H1 (cell line): Measurements from ENCODE around the gene EPN3. TPM values are rescaled to one million over a fixed set of nuclear protein-coding genes. Genes with fewer than 3 reads are reported as not detected.

Experiments used
- CTBP2 ChIP-seq: IDR thresholded peaks from 2 replicates; pipeline ENCODE4 v1.7.0; 2011; ENCODE audit warnings: borderline replicate concordance, mild to moderate bottlenecking, moderate library complexity, mixed read lengths, low read length; ENCODE audit not compliant: insufficient read depth, insufficient read length
- EP300 ChIP-seq, 2 experiments: IDR thresholded peaks; 1 replicate in 1 of 2; 2 replicates in 1 of 2; pipeline ENCODE4 v1.6.1; 2011 to 2012; ENCODE audit warnings: low read depth in 2 of 2, low read length in 2 of 2, mild to moderate bottlenecking in 2 of 2, borderline replicate concordance in 1 of 2, inconsistent platforms in 1 of 2, moderate library complexity in 1 of 2
- HDAC2 ChIP-seq, 2 experiments: fragments of 300-600 bp in 1 of 2; sonication (generic) in 1 of 2; IDR thresholded peaks; 2 replicates each; pipeline ENCODE4 v1.6.1; 2011 to 2012; ENCODE audit warnings: low read depth in 2 of 2, low read length in 2 of 2, mild to moderate bottlenecking in 2 of 2, moderate library complexity in 2 of 2, borderline replicate concordance in 1 of 2, inconsistent platforms in 1 of 2
- KDM1A ChIP-seq: fragments of 200-600, 300-600 bp; sonication (generic); IDR thresholded peaks from 2 replicates; pipeline ENCODE4 v1.7.1; 2016; ENCODE audit warnings: mild to moderate bottlenecking, low read length, borderline replicate concordance
- PHF8 ChIP-seq: fragments of 200-600 bp; sonication (generic); conservative IDR thresholded peaks from 2 replicates; pipeline ENCODE4 v1.7.1; 2012; ENCODE audit warnings: low read depth, mild to moderate bottlenecking, inconsistent platforms, low read length, moderate library complexity
- SIN3A ChIP-seq, 2 experiments: IDR thresholded peaks in 1 of 2; conservative IDR thresholded peaks in 1 of 2; 2 replicates each; pipeline ENCODE4 v1.6.1; 2011 to 2012; ENCODE audit warnings: low read length in 2 of 2, improper control_type of control experiment in 1 of 2, low read depth in 1 of 2, mild to moderate bottlenecking in 1 of 2
- SP1 ChIP-seq: IDR thresholded peaks from 2 replicates; pipeline ENCODE4 v1.6.1; 2011; ENCODE audit warnings: low read depth, low read length
- polyA plus RNA-seq, 7 experiments: library from polyadenylated mRNA; depleted of rRNA in 3 of 7; stranded (reverse) in 5 of 7; unstranded in 2 of 7; fragments of >200 nt in 5 of 7; fragments of 200-250 nt in 2 of 7; gene quantifications; 1 replicate in 5 of 7; 2 replicates in 1 of 7; 4 replicates in 1 of 7; pipeline versions ENCODE4 v1.2.1 to v1.2.3, GENCODE V29; 2011 to 2013; ENCODE audit warnings: missing spikeins in 2 of 7, mixed read lengths in 2 of 7
- total RNA-seq: library from RNA; stranded (reverse); fragmentation: NEBNext Ultra II Directional; extraction: Animal tissue kit (Norgen Biotek cat#: 25700); gene quantifications from 2 replicates; pipeline ENCODE4 v1.2.1, GENCODE V29; 2021
- TF ChIP-seq, protein P1 (sequence below): IDR thresholded peaks from 2 replicates; pipeline ENCODE4 v1.6.1; 2012; ENCODE audit warnings: inconsistent platforms

Gene EPN3
- total and polyA plus RNA-seq, 2 of the 8 experiments (the other 6 are each of a cell fraction or from before 2014, with no cell fraction given) = 6.7 to 7.9 TPM

DNA sequence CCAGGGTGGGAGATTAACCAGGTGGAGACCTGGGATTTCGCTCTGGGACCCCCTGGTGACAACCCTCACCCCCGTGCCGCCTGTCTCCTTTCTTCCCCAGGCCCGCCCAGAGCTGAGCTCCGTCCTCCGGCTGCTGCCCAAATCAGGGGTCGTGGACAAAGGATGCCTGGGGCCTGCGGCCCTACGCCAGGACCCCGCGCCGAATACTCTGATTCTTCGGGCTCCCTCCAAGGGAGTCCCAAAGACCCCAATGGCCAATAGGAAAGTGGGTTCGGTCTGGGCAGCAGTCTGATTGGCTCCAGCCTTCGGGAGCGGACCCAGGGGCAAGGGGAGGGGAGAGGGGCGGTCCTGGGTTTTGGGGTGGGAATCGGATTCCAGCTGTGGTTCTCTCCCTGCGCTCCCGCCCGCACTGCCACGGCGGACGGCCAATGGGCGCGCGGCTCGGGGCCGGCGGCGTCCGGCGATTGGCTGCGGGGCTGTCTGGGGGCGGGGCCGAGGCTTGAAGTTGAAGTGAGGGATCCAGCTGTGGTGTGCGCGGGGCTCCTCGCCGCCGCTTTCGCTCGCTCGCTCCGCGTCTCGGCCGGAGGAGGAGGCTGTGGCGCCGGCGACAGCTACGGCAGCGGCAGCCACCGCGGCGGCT is 27.8 kb downstream of the EPN3 start, which contains the start of gene CACNA1G (continued):
- TF ChIP-seq SIN3A (conservative IDR thresholded peaks at IDR 0.05 in 1 of 2, IDR thresholded peaks at IDR 0.05 in 1 of 2; ENCODE audit: low read depth in 1 of 2, low read length in 2 of 2) (0 out of 4 replicates have a peak, but pooled peaks of 1 of the 2 experiments have one; percentile 40), HDAC2 (IDR thresholded peaks at IDR 0.05; ENCODE audit: borderline replicate concordance in 1 of 2, low read depth in 2 of 2, low read length in 2 of 2) (0 out of 4 replicates have a peak, but pooled peaks of 1 of the 2 experiments have one; percentile 46), CTBP2 (peak; percentile 39), SP1 (peak; percentile 85; the same call in 1 of the 2 replicates), PHF8 (peak; percentile 62), KDM1A (peak; percentile 67; the same call in 1 of the 2 replicates), EP300 (IDR thresholded peaks at IDR 0.05; ENCODE audit: borderline replicate concordance in 1 of 2, low read depth in 2 of 2, low read length in 2 of 2) (no peak)
- TF ChIP-seq, protein P1, sequence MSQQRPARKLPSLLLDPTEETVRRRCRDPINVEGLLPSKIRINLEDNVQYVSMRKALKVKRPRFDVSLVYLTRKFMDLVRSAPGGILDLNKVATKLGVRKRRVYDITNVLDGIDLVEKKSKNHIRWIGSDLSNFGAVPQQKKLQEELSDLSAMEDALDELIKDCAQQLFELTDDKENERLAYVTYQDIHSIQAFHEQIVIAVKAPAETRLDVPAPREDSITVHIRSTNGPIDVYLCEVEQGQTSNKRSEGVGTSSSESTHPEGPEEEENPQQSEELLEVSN = peak; percentile 55
